GM21423 (cell line): ENCODE data around the gene ADAMTS9.

Experiments used
- ATAC-seq: cut with Tn5 transposase; IDR thresholded peaks from one replicate; pipeline ENCODE4 v1.9.1; 2021; ENCODE audit warnings: mild to moderate bottlenecking, moderate library complexity; ENCODE audit not compliant: unreplicated experiment

ADAMTS9 gene

GRCh38 chr3:64621275-64621674 is 66.5 kb downstream of the ADAMTS9 start:
- no peak for ATAC-seq

- ATAC-seq = no peak
Observed at GRCh38 chr3:64620020-64620419, 67.8 kb downstream of the ADAMTS9 start.

- no peak for ATAC-seq
Observed at GRCh38 chr3:64619216-64619615, 68.6 kb downstream of the ADAMTS9 start.

- no peak for ATAC-seq
Observed at GRCh38 chr3:64617610-64618009, 70.2 kb downstream of the ADAMTS9 start.

- ATAC-seq = no peak
Observed at GRCh38 chr3:64616953-64617352, 70.8 kb downstream of the ADAMTS9 start.

GRCh38 chr3:64612916-64613526 is 74.8 kb downstream of the ADAMTS9 start:
- ATAC-seq = no peak

- ATAC-seq = no peak
Observed at GRCh38 chr3:64612082-64612860, 75.5 kb downstream of the ADAMTS9 start.

GRCh38 chr3:64608741-64609140 is 79.1 kb downstream of the ADAMTS9 start:
- ATAC-seq = no peak

- ATAC-seq = no peak
Observed at GRCh38 chr3:64607032-64607551, 80.7 kb downstream of the ADAMTS9 start.

GRCh38 chr3:64604313-64604712 is 83.5 kb downstream of the ADAMTS9 start:
- ATAC-seq = no peak

GRCh38 chr3:64601824-64602223 is 86.0 kb downstream of the ADAMTS9 start:
- ATAC-seq = no peak

GRCh38 chr3:64600246-64600950 is 87.4 kb downstream of the ADAMTS9 start:
- ATAC-seq = no peak

GRCh38 chr3:64599651-64600050 is 88.1 kb downstream of the ADAMTS9 start:
- ATAC-seq = no peak

GRCh38 chr3:64595253-64595694 is 92.5 kb downstream of the ADAMTS9 start:
- ATAC-seq = no peak

- no peak for ATAC-seq
Observed at GRCh38 chr3:64594134-64594533, 93.7 kb downstream of the ADAMTS9 start.

GRCh38 chr3:64593350-64593749 is 94.5 kb downstream of the ADAMTS9 start:
- ATAC-seq = no peak

GRCh38 chr3:64591615-64592014 is 96.2 kb downstream of the ADAMTS9 start:
- no peak for ATAC-seq

GRCh38 chr3:64588380-64588779 is 99.4 kb downstream of the ADAMTS9 start:
- ATAC-seq = no peak

GRCh38 chr3:64586952-64587351 is 100.8 kb downstream of the ADAMTS9 start:
- ATAC-seq = no peak

GRCh38 chr3:64584179-64584578 is 103.6 kb downstream of the ADAMTS9 start:
- no peak for ATAC-seq

- ATAC-seq = no peak
Observed at GRCh38 chr3:64578797-64579196, 109.0 kb downstream of the ADAMTS9 start.
